GM12874 (cell line): Measurements from ENCODE around the gene TFDP1.

Experiments
- TF ChIP-seq, protein P1 (sequence below): IDR thresholded peaks from 2 replicates; pipeline ENCODE4 v1.5.1; 2011; ENCODE audit warnings: low read depth, mild to moderate bottlenecking, control low read depth, low read length, moderate library complexity; ENCODE audit not compliant: insufficient read depth

TFDP1 gene

DNA sequence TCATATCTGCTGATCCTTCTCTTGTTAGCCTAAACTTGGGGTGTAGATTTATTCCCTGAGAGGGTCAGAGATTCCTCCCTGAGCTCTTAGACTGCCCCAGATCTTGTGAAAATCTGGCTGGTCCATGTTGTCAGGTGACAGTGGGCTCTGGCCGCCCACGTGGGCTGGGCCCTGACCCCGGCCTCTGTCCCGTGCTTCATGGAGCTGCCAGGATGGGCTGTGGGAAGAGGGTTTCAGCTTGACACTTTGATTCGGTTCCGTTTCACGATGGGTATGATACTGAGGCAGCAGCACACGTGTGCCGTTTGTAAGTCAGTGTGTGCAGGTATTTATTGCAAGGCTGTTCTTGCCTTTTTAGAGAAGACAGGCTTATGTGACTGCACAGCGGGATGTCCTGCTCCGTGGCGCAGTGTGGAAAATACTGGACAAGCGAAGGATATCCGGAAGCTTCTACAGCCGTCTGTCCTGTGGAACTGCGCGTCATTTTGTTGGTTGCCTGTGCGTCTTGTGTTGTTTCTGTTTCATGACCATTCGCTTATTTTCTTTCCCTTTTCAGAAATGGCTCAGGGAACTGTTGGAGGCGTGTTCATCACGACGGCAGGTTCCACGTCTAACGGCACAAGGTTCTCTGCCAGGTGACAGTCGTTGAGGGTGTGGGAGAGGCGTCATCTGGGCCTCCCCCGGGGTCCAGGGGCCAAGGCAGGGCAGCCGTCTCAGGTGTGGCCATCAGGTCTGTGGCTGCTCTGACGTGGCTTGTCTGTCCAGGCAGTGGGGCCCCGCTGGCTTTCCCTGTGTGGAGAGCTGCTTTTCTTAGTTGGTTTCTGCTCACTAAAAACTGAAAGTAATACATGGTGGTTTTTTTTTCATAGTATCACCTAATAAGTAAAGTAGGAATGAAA lies 53.0 kb downstream of the TFDP1 start:
- TF ChIP-seq, protein P1, sequence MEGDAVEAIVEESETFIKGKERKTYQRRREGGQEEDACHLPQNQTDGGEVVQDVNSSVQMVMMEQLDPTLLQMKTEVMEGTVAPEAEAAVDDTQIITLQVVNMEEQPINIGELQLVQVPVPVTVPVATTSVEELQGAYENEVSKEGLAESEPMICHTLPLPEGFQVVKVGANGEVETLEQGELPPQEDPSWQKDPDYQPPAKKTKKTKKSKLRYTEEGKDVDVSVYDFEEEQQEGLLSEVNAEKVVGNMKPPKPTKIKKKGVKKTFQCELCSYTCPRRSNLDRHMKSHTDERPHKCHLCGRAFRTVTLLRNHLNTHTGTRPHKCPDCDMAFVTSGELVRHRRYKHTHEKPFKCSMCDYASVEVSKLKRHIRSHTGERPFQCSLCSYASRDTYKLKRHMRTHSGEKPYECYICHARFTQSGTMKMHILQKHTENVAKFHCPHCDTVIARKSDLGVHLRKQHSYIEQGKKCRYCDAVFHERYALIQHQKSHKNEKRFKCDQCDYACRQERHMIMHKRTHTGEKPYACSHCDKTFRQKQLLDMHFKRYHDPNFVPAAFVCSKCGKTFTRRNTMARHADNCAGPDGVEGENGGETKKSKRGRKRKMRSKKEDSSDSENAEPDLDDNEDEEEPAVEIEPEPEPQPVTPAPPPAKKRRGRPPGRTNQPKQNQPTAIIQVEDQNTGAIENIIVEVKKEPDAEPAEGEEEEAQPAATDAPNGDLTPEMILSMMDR: no peak

DNA sequence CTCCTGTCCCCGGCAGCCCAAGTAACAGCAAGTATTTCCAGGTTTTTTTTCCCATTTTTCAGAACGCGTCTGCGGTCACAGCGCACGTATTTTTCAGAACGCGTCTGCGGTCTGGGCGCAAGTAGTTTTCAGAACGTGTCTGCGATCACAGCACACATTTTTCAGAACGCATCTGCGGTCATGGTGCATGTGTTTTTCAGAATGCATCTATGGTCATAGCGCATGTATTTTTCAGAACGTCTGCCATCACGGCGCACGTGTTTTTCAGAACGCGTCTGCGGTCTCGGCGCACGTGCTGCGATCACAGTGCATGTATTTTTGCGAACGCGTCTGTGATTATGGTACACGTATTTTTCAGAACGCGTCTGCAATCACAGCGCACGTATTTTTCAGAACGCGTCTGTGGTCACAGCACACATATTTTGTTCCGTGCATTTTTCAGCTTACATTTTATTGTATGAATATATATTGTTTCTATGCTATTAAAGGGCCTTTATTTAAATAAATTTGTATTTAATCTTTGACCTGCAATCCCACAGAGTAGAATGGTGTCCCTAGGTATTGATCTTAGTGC lies 53.7 kb downstream of the TFDP1 start:
- TF ChIP-seq, protein P1: no peak

- TF ChIP-seq, protein P1: no peak
Measured at GRCh38 chr13:113638806-113639205, 54.3 kb downstream of the TFDP1 start.

- TF ChIP-seq, protein P1: no peak
Measured at GRCh38 chr13:113639616-113640262, 55.2 kb downstream of the TFDP1 start.

- TF ChIP-seq, protein P1: no peak
Measured at GRCh38 chr13:113641426-113641825, 56.9 kb downstream of the TFDP1 start.

DNA sequence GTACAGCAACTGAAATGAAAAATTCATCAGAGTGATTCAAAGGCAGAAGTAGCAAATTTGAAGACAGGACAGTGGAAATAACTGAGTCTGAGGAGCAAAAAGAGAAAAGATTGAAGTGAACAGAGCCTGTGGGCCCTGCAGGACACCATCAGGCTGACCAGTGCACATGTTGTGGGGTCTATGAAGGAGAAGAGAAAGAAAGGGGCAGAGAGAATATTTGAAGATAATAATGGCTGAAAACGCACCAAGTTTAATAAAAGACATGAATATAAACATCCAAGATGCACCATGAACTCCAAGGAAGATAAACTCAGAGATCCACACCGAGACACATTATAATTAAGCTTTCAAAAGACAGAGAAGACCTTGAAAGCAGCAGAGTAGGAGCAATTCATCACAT lies 58.0 kb downstream of the TFDP1 start:
- TF ChIP-seq, protein P1: no peak

DNA sequence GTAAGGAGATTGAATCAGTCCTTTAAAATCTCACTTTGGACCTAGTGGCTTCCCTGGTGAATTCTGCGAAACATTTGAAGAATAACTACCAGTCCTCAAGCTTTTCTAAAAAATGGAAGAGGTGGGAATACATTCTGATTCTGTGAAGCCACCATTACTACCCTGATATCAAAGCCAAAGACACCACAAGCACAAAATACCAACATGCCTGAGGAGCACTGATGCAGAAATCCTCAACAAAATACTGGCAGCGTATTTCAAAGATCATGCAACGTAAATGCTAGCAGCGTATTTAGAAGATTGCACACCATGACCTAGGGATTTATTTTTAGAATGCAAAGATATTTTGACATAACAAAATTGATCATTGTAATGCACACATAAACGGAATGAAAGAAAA lies 59.0 kb downstream of the TFDP1 start:
- TF ChIP-seq, protein P1: no peak
